Measurements from ENCODE around the gene SPINK14. TPM values are rescaled to one million over a fixed set of nuclear protein-coding genes. Genes with fewer than 3 reads are reported as not detected.

Gene SPINK14
- total RNA-seq, 2 donors from 2014 or later, result not detected

DNA sequence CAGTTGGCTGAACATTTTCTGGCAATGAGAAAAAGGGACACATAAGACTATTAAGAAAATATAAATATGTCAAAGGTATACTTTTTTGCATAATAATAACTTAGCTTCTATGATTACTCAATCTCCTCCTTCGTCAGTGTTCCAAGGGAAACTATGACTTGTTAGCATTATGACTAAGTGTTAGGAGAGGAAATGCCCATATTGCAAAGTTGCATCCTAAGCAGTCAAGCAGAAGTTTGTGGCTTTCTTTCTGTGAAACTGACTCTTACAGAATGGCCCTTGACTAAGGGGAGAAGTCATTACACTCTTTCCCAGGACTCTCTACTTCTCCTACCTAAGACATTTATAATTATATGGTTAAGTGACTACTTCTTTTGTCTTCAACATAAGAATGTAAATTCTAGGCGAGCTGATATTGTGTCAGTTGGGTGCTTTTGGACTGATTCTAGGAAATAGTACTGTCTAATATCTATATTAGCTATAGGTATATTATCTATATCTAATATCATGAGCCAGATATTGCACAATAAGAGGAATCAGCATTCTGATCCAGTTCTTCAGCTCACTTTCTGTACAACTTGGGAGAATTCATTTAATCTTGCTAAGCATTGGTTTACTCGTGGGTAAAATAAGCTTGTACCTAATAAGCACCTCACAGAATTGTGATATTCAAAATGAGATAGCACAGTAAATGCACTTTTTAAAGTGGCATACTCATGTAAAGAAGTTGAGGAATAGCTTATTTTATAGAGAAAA is 18.1 kb downstream of the SPINK14 start:
- intact Hi-C loops (cut with DNase I), result no loop called here

GRCh38 chr5:148191010-148191409 is 22.7 kb downstream of the SPINK14 start:
- intact Hi-C loops (cut with DNase I), result no loop called here
- no peak for DNase-seq (ENCODE audit: low spot score)

More for the DNA sequence above, 18.1 kb downstream of the SPINK14 start:
- DNase-seq (ENCODE audit: low spot score), result no peak

- DNase-seq (ENCODE audit: low spot score), result no peak
- intact Hi-C loops (cut with DNase I), result no loop called here
Measured at GRCh38 chr5:148193202-148193601, 24.9 kb downstream of the SPINK14 start.

GRCh38 chr5:148201151-148201550 is 32.8 kb downstream of the SPINK14 start:
- DNase-seq (ENCODE audit: low spot score), result no peak
- intact Hi-C loops (cut with DNase I), result no loop called here

DNA sequence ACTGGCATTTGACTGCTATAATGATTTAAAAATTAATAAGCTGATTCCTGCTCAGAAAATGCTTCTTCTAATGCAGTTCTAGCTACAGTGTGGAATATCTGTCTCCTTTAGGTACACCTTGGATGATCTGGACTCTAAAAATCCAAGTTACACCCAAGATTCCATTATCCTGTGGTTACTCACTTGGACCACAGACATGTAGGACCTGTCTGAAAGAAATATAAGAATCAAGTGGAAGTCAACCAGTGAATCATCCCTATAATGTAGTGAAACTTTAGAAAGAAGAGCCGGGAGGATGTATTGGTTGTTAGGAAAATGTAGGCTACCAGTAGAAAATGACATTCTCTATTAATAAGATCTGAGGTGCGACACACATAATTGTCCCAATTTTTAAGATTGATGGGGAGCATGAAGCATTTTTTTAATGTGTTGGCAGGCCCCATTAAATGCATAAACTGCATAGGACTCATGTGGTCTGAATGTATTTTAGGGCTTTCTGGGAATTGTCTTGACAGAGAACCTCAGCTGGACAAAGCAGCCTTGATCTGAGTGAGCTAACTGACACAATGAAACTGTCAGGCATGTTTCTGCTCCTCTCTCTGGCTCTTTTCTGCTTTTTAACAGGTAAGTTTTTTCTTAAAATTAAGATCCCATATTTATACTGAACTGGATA is 34.3 kb downstream of the SPINK14 start, which contains the start of gene SPINK6:
SPINK6 (plus strand) TSS at position 512 of the 673 bp plus-strand sequence; CDS start at position 567, 55 bp downstream.
- DNase-seq (ENCODE audit: low spot score), result no peak
- intact Hi-C loops (cut with DNase I), result no loop called here

- intact Hi-C loops (cut with DNase I), result no loop called here
- no peak for DNase-seq (ENCODE audit: low spot score)
Measured at GRCh38 chr5:148205044-148205806, 36.9 kb downstream of the SPINK14 start.

- intact Hi-C loops (cut with DNase I), result no loop called here
- DNase-seq (ENCODE audit: low spot score), result no peak
Measured at GRCh38 chr5:148205865-148206264, 37.5 kb downstream of the SPINK14 start.

- DNase-seq (ENCODE audit: low spot score), result no peak
- intact Hi-C loops (cut with DNase I), result no loop called here
Measured at GRCh38 chr5:148206620-148207019, 38.3 kb downstream of the SPINK14 start.

- intact Hi-C loops (cut with DNase I), result no loop called here
- no peak for DNase-seq (ENCODE audit: low spot score)
Measured at GRCh38 chr5:148208226-148208625, 39.9 kb downstream of the SPINK14 start.

DNA sequence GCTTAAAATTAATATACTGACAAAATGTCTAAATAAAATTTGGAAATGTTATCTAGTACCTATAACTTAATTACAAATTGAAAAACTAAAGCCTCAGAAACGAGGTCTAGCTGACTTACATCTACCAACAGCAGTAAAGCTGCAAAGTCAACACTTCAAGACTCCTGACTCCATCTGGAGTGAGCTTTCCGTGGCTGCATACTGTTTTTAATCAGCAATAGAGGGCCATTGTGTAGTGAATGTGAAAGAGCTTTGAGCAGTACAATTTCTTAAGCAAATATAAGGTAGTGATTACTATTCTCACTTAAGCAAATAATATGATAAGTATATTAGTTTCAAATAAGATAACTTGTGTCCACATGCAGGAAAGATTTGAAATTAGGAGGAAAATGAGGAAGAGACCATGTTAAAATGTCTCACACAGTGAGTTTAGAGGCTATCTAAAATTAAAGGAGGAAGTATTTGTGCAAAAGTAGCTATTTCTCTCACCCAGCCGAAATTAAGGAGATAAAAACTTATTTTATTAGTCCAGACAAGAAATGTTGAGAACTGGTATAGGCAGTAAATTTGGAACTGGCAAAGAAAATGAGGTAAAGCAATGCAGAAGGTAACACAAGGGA is 40.9 kb downstream of the SPINK14 start:
- intact Hi-C loops (cut with DNase I), result no loop called here

DNA sequence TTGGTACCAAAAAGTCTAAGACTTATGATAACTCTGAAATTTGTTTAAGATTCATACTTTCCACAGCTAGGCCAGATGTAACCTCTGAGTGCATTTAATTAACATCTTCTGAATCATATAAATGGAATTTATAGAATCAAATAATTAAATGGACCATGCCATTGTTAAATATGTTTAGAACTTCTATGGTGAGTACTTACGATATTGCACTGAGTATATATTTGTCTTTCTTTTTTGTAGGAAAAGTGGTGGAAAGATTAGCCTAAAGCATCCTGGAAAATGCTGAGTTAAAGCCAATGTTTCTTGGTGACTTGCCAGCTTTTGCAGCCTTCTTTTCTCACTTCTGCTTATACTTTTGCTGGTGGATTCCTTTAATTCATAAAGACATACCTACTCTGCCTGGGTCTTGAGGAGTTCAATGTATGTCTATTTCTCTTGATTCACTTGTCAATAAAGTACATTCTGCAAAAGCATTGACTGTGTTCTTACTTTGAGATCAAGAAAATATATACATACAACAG is 46.4 kb downstream of the SPINK14 start:
- intact Hi-C loops (cut with DNase I), result no loop called here
- DNase-seq (ENCODE audit: low spot score), result no peak

More for the DNA sequence above, 40.9 kb downstream of the SPINK14 start:
- no peak for DNase-seq (ENCODE audit: low spot score)

GRCh38 chr5:148221508-148221907 is 53.2 kb downstream of the SPINK14 start:
- no peak for DNase-seq (ENCODE audit: low spot score)
- intact Hi-C loops (cut with DNase I), result no loop called here

- DNase-seq (ENCODE audit: low spot score), result no peak
- intact Hi-C loops (cut with DNase I), result no loop called here
Measured at GRCh38 chr5:148224117-148224742, 55.9 kb downstream of the SPINK14 start.

Other genes starting within 250 kb of the SPINK14 start
- gene SPINK5, start 104.6 kb upstream of the SPINK14 start, total RNA-seq, result under 1 TPM; 0.14 to 0.23 TPM
- gene SPINK6, start 34.5 kb downstream of the SPINK14 start, total RNA-seq, result not detected
- gene MARCOL, start 70.0 kb downstream of the SPINK14 start, total RNA-seq, result not detected
- gene SPINK13, start 100.2 kb downstream of the SPINK14 start, total RNA-seq, result not detected
- gene SPINK7, start 143.9 kb downstream of the SPINK14 start, total RNA-seq, result not detected
- gene SPINK9, start 167.0 kb downstream of the SPINK14 start, total RNA-seq, result not detected
- gene FBXO38, start 215.4 kb downstream of the SPINK14 start, total RNA-seq, result 10 to 100 TPM; 39.4 to 39.6 TPM

Measured in posterior vena cava (tissue), 2 donors.